GM18508 (cell line): ENCODE results near the gene SEC22C.

Source experiments
- ATAC-seq: cut with Tn5 transposase; IDR thresholded peaks from one replicate; pipeline ENCODE4 v1.9.1; 2021; ENCODE audit warnings: moderate number of reproducible peaks; ENCODE audit not compliant: insufficient read depth, unreplicated experiment

The SEC22C gene

DNA sequence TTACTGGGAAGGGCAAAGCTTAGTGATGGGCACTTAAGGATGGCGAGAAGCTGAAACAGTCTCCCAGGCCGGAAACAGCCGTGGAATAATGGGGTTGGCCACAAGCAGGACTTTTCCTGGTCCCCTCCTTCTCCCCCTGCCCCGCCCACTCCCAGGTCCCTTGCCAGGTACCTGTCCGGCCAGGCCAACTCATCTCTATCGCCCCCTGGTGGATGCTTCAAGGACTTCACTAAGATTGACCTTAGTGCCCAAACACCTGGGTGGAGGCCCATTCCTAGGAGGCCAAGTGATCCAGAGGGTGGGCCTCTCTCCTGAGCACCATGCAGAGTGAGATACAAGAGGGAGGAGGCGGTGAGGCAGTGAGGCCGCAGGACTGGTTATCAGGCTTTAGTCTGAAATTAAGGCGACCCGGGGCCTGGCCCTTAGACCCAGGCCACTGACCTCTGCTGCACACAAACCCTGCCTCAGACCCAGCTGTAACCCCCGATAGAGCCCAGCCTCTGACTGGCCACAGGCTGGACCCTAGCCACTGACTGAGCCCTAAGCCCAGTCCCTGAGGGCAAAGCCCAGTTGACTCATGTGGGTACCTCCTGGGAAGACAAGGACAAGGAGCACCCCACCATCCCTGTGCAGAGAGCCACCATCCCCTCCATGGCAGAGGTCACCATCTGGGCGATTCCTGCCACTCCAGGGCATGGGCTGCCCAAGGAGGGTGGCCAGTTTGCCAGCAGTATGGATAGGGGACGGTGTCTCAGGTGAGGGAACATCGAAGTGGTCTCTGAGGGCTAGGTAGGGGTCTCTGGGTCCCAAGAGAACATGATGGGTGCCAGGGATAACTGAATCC is 41.7 kb downstream of the SEC22C start:
- no peak for ATAC-seq

GRCh38 chr3:42537350-42537749 is 44.4 kb downstream of the SEC22C start:
- ATAC-seq = no peak

DNA sequence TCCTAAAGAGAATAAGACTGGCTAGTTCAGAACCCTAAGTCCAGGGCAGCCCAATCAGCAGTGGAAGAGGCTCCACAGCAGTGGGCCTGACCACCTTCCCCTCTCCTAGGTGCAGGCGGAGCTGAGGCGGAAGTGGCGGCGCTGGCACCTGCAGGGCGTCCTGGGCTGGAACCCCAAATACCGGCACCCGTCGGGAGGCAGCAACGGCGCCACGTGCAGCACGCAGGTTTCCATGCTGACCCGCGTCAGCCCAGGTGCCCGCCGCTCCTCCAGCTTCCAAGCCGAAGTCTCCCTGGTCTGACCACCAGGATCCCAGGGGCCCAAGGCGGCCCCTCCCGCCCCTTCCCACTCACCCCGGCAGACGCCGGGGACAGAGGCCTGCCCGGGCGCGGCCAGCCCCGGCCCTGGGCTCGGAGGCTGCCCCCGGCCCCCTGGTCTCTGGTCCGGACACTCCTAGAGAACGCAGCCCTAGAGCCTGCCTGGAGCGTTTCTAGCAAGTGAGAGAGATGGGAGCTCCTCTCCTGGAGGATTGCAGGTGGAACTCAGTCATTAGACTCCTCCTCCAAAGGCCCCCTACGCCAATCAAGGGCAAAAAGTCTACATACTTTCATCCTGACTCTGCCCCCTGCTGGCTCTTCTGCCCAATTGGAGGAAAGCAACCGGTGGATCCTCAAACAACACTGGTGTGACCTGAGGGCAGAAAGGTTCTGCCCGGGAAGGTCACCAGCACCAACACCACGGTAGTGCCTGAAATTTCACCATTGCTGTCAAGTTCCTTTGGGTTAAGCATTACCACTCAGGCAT is 45.6 kb downstream of the SEC22C start:
- ATAC-seq = no peak

DNA sequence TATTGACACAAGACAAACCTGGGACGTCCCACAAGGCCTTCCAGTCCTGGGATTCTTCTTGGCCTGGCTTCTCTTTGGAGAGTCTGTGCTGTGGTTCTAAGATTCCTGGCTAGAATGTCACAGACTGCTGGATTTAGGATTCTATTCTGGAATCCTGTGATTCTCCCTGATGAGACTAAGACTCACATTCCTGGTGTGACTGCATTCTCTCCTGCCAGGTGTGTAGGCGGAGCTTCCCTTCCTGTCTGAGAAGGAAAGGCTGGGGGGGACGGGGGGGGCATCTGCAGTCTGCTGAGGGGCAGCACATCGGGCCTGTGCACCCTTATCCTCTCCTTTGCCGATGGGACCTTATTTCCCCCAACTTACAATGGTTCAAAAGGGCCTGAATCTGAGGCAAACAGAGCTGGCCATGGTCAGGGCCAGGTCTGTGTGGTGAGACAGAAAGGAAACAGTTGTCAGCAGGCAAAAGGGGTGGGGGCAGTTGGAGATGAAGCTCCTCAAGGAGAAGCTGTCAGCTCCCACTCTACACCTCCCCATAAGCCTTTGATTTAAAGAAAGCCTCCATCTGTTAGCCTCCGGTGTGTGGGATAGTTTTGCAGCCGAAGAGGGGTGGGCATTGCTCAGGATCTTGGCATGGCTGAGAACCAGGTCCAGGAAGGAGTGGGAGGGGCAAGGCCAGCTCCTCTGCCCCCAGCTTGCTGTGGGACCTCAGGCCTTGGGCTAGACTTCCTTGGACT is 48.4 kb downstream of the SEC22C start:
- ATAC-seq = no peak

DNA sequence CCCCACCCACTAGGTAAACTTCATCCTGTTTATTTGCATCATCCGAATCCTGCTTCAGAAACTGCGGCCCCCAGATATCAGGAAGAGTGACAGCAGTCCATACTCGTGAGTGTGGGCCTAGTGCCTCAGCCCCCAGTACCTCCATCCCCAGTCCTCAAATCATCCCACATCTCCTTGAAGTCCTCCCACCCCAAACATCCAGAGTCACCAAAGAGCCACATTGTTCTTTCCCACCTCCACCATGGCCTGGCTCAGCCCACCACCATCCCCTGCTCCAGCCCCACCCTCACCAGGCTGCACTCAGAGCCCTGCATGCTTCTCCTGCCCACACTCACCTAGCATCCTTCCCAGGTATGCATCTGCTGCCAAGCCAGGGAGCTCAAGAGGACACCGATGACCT is 49.5 kb downstream of the SEC22C start:
- ATAC-seq = no peak

DNA sequence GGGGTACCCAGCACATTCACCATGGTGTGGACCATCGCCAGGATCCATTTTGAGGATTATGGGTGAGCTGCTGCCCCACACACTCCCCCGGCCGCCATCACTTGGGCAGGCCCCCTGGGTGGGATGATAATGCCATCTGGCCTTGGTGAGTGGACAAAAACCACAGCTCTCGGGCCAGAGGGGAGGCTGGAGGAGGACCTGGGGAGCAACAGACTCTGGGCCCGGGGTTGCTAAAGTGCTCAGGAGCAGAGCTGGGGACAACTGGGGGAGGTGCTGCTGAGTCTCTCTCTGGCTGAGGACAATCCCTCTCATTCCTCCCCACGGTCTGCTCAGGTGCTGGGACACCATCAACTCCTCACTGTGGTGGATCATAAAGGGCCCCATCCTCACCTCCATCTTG is 50.3 kb downstream of the SEC22C start:
- no peak for ATAC-seq

- ATAC-seq = no peak
Observed at GRCh38 chr3:42530073-42530472, 51.7 kb downstream of the SEC22C start.

DNA sequence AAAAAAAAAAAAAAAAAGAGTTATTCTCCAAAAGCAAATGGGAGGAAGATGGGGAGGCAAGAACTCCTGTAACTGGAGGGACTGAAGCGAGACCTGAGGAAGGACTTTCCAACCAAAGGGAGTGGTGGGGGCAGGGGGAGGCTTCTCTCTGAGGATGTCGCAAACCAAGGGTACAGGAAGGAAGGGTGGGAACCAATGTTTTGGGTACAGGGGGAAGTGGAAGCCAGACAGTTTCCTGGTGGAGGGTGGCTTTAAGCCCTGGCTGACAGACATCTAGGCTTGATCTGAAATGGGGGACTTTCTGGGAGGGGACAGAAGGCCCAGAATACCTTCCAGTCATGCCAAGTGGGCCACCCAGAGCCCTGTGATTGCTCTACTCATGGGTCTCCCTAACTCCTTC is 52.3 kb downstream of the SEC22C start:
- ATAC-seq = no peak

- no peak for ATAC-seq
Observed at GRCh38 chr3:42527368-42527917, 54.3 kb downstream of the SEC22C start.

- ATAC-seq = no peak
Observed at GRCh38 chr3:42526616-42527367, 55.0 kb downstream of the SEC22C start.

DNA sequence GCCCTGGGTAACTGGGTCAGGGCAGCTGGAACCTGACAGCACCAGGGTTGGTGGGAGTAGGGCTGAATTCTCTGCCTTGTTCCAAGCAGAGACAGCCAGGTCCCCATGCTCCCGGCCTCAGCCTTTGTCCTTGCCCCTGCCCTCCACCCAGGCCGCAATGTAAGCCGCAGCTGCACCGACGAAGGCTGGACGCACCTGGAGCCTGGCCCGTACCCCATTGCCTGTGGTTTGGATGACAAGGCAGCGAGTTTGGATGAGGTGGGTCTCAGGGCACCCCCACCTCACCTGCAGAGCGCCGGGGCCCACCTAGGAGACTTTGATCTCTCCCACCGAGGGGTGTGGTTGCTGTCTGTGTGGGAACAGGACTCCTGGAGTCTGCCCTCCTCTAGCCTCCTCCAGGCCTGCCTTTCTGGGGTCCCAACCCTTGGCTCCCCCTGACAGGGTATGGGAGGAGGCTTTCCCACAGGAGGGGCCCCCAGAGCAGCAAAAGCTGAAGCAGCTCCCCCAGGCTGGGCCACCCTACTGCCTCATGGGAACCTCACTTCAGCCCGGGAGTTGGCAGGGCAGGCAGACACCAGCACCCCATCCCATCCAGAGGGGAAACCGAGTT is 55.9 kb downstream of the SEC22C start:
- ATAC-seq = no peak

DNA sequence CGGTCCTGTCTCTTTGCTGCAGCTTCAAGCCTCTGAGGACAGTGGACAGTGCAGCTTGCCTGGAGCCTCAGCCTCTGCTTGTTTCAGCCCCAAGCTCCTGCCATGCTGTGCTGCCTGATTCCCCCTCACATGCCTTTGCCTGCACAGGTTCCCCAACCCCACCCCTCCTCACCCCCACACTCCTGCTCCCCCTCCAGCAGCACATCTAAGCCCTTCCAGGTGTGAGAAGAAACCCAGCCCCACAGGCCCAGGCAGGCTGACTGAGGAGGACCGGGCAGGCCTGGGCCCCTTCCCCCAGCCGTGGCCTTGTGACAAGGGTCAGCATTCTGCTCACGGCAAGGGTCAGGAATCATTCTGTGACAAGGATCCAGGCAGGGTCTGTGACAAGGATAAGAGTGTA is 56.6 kb downstream of the SEC22C start:
- no peak for ATAC-seq

DNA sequence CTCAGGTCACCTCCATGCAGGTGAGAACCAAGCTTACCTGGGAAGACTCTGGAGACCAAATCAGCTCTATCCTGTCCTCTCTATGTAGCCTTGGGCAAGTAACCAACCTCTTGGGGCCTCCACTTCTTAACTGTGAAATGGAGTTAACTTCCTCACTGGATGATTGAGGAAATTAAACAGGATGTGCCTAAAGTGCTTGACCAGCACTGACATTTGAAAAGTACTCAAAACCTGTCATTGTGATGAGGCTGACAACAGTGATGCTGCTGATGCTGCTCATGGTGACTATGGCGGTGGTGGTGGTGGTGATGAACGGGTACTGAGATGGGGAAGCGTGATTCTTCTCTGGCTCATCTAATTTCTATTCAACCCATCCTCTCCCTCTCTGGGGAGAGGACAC is 57.0 kb downstream of the SEC22C start:
- no peak for ATAC-seq

GRCh38 chr3:42520906-42521305 is 60.9 kb downstream of the SEC22C start:
- no peak for ATAC-seq

GRCh38 chr3:42520336-42520735 is 61.4 kb downstream of the SEC22C start:
- no peak for ATAC-seq

DNA sequence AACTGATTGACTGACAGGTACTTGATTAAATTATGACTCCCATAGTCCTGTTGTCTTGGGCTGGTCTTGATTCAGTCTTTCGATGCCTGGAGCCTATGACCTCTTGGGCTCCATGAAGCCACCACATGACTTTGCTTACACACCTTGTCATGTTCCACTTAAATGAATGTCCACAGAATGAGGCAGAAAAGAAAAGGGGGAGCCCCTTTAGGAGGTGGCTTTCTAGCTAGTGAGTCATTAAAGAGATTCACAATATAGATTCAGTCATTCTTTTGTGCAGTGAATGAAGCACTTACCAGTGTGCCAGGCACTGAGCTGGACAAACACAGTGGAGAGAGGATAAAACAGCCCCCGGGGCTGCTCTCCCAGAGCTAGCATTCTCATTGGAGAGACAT is 62.2 kb downstream of the SEC22C start:
- ATAC-seq = no peak

DNA sequence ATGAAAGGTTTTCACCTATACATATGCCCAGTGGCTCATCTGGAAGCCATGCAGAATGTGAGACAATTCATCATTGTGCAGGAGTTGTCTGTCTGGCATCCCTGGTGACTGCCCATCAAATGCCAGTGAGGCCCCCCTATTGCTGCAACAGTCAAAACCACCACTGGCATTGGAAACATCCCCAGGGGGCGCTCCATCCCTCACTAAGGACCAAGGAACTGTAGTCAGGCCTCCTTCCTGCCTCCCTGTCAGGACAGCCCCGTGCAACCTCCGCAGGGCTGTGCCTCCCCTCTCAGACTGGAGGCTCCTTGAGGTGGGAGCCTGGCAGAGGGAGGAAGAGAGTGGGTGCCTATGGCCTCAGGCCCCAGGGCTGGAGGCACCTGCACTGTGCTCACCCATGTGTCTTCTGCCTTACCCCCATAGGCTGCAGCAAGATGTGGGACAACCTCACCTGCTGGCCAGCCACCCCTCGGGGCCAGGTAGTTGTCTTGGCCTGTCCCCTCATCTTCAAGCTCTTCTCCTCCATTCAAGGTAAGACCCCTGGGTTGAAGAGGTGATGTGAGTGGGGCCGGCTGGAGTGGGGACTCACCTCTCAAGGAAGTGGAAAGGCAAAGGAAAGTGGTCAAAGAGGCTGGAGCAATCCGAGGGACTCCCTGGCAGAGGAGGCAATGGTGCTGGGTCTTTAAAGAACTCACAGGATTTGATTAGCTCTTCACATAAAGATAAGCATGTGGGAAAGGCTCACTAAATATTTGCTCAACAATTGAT is 62.8 kb downstream of the SEC22C start:
- ATAC-seq = no peak

DNA sequence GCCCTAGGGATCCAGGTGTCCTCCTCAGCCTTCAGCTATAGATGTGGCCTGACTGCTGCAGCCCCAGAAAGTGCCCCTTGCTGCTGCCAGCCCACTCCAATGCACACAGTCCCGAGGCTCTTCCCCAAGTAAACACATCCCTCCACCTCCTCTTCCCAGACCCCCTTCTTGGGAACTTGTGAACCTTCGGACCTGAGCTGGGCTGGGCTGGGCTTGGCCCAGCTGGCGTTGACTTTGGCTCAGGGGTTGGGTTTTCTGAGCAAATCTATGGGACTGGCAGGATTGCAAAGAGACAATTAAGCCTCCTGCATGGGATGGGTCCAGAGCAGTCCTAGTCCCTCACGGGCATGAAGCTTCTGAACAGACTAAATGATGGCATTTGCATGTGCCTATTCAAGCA is 64.7 kb downstream of the SEC22C start:
- no peak for ATAC-seq

DNA sequence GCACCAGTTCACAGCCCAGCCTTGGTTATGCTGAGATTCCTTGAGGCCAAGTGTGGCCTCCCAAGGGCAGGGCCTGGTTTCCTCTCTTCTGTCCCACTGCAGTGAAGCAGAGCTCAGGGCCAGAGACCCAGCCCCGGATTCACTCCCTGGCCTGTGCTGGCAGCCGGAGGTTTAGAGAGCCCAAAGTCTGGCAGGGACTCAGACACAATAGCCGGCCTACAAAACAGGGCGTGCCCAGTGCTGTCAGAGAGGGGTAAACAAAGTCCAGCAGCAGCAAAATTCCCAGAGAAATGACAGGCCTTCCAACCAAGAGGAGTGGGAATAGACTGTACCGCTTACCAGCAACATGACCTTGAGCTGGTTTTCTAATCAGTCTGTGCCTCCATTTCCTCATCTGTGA is 65.3 kb downstream of the SEC22C start:
- no peak for ATAC-seq
